Measurements from ENCODE around the gene IL34.
A peak's percentile ranks its signal among the peaks of the same experiment; 100 is the strongest.

DNA sequence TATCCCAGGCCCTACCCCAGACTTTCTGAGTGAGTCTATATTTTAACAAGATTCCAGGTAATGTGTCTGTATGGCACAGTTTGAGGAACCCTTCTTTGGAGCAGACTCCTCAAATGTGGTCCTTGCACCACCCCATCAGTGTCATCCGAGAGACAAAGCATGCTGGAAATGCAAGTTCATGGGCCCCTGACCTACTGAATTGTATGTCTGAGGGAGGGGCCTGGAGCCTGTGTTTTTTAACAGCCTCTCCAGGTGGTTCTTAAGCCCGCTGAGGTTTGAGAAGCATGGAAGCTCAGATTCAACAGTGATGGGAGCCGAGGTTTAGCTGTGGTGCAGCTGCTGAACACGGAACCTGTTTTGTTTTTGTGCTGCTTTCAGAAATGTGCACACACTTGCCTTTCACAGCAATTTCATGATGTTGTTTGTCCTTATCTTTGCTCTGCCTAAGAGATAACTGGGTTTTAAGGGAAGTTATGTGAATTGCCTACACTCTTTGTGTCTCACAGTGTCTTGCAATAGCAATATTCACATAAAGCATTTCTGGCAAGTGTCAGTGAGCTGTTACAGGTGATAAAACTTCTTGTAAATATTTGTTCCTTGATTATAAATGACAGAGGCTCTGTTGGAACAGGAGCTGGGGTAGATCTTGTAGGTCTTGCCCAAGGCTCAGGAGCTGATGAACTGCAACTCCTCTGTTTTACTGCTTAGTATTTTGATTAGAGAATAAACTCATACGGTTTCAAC, 32.0 kb upstream of the IL34 start:
- TF ChIP-seq, protein P1, sequence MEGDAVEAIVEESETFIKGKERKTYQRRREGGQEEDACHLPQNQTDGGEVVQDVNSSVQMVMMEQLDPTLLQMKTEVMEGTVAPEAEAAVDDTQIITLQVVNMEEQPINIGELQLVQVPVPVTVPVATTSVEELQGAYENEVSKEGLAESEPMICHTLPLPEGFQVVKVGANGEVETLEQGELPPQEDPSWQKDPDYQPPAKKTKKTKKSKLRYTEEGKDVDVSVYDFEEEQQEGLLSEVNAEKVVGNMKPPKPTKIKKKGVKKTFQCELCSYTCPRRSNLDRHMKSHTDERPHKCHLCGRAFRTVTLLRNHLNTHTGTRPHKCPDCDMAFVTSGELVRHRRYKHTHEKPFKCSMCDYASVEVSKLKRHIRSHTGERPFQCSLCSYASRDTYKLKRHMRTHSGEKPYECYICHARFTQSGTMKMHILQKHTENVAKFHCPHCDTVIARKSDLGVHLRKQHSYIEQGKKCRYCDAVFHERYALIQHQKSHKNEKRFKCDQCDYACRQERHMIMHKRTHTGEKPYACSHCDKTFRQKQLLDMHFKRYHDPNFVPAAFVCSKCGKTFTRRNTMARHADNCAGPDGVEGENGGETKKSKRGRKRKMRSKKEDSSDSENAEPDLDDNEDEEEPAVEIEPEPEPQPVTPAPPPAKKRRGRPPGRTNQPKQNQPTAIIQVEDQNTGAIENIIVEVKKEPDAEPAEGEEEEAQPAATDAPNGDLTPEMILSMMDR (conservative IDR thresholded peaks at IDR 0.05; ENCODE audit: low read depth in 2 of 2), result no peak
- TF ChIP-seq ZNF331 (CRISPR knock-in tag; IDR thresholded peaks at IDR 0.05; ENCODE audit: low read depth), result no peak
- TF ChIP-seq EZH2 (IDR thresholded peaks at IDR 0.05; ENCODE audit: low read depth, unreplicated experiment), result no peak
- TF ChIP-seq POLR2AphosphoS5 (IDR thresholded peaks at IDR 0.05; ENCODE audit: low read depth), result peak; percentile 30; the same call in 1 of the 2 replicates
- TF ChIP-seq CREB1 (CRISPR knock-in tag; IDR thresholded peaks at IDR 0.05; ENCODE audit: low read depth), result no peak
- TF ChIP-seq, protein P2, sequence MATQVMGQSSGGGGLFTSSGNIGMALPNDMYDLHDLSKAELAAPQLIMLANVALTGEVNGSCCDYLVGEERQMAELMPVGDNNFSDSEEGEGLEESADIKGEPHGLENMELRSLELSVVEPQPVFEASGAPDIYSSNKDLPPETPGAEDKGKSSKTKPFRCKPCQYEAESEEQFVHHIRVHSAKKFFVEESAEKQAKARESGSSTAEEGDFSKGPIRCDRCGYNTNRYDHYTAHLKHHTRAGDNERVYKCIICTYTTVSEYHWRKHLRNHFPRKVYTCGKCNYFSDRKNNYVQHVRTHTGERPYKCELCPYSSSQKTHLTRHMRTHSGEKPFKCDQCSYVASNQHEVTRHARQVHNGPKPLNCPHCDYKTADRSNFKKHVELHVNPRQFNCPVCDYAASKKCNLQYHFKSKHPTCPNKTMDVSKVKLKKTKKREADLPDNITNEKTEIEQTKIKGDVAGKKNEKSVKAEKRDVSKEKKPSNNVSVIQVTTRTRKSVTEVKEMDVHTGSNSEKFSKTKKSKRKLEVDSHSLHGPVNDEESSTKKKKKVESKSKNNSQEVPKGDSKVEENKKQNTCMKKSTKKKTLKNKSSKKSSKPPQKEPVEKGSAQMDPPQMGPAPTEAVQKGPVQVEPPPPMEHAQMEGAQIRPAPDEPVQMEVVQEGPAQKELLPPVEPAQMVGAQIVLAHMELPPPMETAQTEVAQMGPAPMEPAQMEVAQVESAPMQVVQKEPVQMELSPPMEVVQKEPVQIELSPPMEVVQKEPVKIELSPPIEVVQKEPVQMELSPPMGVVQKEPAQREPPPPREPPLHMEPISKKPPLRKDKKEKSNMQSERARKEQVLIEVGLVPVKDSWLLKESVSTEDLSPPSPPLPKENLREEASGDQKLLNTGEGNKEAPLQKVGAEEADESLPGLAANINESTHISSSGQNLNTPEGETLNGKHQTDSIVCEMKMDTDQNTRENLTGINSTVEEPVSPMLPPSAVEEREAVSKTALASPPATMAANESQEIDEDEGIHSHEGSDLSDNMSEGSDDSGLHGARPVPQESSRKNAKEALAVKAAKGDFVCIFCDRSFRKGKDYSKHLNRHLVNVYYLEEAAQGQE (IDR thresholded peaks at IDR 0.05; ENCODE audit: unreplicated experiment), result no peak
- TF ChIP-seq EZH2phosphoT487 (IDR thresholded peaks at IDR 0.05; ENCODE audit: unreplicated experiment), result no peak
- TF ChIP-seq, protein P3, sequence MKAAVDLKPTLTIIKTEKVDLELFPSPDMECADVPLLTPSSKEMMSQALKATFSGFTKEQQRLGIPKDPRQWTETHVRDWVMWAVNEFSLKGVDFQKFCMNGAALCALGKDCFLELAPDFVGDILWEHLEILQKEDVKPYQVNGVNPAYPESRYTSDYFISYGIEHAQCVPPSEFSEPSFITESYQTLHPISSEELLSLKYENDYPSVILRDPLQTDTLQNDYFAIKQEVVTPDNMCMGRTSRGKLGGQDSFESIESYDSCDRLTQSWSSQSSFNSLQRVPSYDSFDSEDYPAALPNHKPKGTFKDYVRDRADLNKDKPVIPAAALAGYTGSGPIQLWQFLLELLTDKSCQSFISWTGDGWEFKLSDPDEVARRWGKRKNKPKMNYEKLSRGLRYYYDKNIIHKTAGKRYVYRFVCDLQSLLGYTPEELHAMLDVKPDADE (IDR thresholded peaks at IDR 0.05), result no peak

All from GM23338 (cell line).